Inferior parietal cortex (tissue), 1 donor: Measurements from ENCODE around the gene MKNK1.

ENCODE experiments used
- DNase-seq: peaks from one replicate; pipeline ENCODE4 v3.0.0-alpha.2; 2016; ENCODE audit errors: extremely low spot score

MKNK1 gene

GRCh38 chr1:46618754-46619415, 14.8 kb upstream of the MKNK1 start:
- DNase-seq = no peak

- no peak for DNase-seq
These were observed 13.8 kb upstream of the MKNK1 start for GRCh38 chr1:46617833-46618232.

- DNase-seq = no peak
These were observed 13.2 kb upstream of the MKNK1 start for GRCh38 chr1:46617108-46617800.

GRCh38 chr1:46616277-46617107, 12.4 kb upstream of the MKNK1 start, which contains the start of gene MOB3C:
Gene MOB3C (minus strand): TSS chr1:46616811. CDS start chr1:46613321, 3,490 bp downstream.
- DNase-seq = peak; percentile 62

GRCh38 chr1:46615735-46616134, 11.7 kb upstream of the MKNK1 start:
- DNase-seq = no peak

GRCh38 chr1:46615088-46615487, 11.0 kb upstream of the MKNK1 start:
- DNase-seq = no peak

- DNase-seq = no peak
These were observed 10.5 kb upstream of the MKNK1 start for GRCh38 chr1:46614604-46614984.

- DNase-seq = no peak
These were observed 9.9 kb upstream of the MKNK1 start for GRCh38 chr1:46613661-46614603.

GRCh38 chr1:46612937-46613660, 9.0 kb upstream of the MKNK1 start:
- no peak for DNase-seq

GRCh38 chr1:46611691-46612221, 7.7 kb upstream of the MKNK1 start:
- DNase-seq = no peak

GRCh38 chr1:46607345-46608130, 3.5 kb upstream of the MKNK1 start:
- no peak for DNase-seq

GRCh38 chr1:46606255-46606965, 2.3 kb upstream of the MKNK1 start:
- DNase-seq = no peak

- DNase-seq = no peak
These were observed 1.2 kb upstream of the MKNK1 start for GRCh38 chr1:46605232-46605631.

- DNase-seq = no peak
These were observed 599 bp downstream of the MKNK1 start for GRCh38 chr1:46603481-46603857.

- no peak for DNase-seq
These were observed 2.6 kb downstream of the MKNK1 start for GRCh38 chr1:46601257-46602007.

GRCh38 chr1:46599059-46599970, 4.8 kb downstream of the MKNK1 start:
- DNase-seq = no peak

- DNase-seq = no peak
These were observed 7.2 kb downstream of the MKNK1 start for GRCh38 chr1:46596846-46597245.
